Measurements from ENCODE around the gene ARHGAP29. TPM values are rescaled to one million over a fixed set of nuclear protein-coding genes. Genes with fewer than 3 reads are reported as not detected.
A peak's percentile ranks its signal among the peaks of the same experiment; 100 is the strongest.

Gene ARHGAP29
- polyA plus RNA-seq, 3 donors, result 69.0 to 92.2 (median 90.5) TPM

DNA sequence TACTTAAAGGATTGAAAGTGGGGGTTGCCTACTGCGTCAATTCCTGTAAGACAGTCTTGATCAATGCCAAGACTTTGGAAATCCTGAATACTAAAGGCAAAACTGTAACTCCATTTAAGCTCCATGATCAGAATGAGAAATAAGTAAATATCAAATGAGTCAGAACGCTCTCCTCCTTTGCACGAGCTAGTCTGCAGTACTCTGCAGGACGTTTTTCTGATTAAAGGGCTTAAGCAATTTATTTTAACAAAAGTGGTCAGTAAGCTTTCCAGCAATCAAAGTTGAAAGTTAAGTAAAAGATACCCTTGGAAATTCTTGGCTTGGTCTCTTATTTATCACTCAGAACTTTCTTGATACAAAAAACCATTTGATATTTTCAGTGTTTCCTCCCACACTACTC, 35.7 kb upstream of the ARHGAP29 start:
- no peak for DNase-seq (ENCODE audit: extremely low read depth in 1 of 11, low read depth in 9 of 11, low spot score in 4 of 11)

DNA sequence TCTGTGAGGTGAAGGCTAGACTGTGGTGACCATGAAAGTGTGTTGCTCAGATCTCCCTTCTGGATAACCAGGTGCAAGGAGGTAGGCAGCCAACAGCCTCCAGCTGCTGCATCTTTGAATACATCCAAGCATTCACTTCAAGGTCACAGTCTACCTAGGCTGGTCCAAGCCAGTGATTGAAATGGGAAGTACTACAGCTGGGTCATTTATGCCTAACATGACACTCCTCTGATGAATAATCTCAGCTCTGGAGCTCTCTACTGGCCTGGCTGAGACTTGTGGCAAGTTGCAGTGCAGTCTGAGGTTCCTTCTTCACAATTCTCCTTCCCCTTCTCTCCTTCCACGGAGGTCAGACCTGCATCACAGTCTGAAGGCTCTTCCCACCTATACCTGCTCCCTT, 35.0 kb upstream of the ARHGAP29 start:
- DNase-seq (ENCODE audit: extremely low read depth in 1 of 11, low read depth in 9 of 11, low spot score in 4 of 11), result no peak

DNA sequence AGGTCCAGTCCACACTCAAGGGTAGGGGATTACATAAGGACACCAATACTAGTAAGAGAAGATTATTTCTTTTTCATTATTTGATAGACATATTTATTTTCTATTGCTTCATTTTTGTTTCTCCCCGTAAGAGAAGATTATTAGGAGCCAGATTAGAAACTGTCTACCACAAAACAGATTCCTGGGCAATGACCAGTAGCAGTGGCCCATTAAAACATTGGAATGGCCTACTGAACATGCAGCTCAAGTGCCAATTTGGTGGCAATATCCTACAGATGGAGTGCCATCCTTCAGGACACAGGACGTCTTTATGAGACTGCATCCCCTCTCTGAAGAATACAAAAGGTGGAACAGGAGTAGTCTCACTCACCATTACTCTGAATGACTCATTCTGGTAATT, 34.0 kb upstream of the ARHGAP29 start:
- no peak for DNase-seq (ENCODE audit: extremely low read depth in 1 of 11, low read depth in 9 of 11, low spot score in 4 of 11)

DNA sequence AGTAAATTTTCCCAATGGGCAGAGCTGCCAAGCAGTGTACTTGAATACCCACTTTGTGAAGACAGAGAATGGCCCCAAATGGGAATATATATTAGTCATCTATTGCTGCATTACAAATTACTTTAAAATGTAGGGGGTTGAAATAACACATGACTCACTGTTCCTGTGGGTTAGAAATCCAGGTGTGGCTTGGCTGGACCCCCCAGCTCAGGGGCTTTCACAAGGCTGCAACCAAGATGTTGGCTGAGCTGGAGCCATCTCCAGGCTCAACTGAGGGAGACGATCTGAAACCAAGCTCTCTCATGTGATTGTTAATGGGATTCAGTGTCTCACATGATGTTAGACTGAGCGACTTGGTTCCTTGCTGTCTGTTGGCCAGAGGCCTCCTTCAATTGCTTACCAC, 33.4 kb upstream of the ARHGAP29 start:
- DNase-seq (ENCODE audit: extremely low read depth in 1 of 11, low read depth in 9 of 11, low spot score in 4 of 11), result no peak

DNA sequence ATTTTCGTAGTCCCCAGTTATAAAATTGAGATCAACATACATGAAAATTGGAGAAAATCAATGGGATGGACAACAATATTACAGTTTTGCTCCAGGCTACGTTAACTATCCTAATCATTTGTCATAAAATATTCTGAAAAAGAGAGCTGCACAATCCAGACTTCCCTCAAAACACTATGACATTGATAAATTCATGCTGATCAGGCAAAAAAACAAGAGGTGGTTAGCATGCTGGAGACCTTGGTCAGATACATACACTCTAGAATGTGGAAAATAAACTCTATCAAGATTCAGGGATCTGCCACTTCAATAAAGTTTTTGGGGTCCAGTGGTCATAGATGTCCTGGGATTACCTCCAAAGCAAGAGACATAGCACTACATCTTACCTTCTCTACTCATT, 32.5 kb upstream of the ARHGAP29 start:
- DNase-seq (ENCODE audit: extremely low read depth in 1 of 11, low read depth in 9 of 11, low spot score in 4 of 11), result no peak

DNA sequence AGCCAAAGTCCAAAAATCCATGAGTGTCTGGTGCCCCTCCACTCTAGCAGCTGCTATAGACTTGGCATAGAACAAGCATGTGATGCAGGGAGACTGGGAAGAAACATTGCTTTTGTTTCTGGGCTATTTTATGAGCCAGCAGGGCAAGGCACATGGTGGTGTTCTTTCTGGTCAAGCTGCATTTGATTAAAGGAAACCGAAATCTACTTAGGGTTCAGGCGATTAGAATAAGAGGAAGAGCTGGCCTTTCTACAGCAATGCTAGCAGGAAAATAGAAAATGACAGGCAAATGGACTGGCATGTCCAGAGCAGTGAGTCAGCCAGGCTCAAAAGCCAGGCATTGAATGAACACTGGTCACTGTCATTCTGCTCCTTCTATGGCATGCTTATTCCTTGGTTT, 28.5 kb upstream of the ARHGAP29 start:
- no peak for DNase-seq (ENCODE audit: extremely low read depth in 1 of 11, low read depth in 9 of 11, low spot score in 4 of 11)

DNA sequence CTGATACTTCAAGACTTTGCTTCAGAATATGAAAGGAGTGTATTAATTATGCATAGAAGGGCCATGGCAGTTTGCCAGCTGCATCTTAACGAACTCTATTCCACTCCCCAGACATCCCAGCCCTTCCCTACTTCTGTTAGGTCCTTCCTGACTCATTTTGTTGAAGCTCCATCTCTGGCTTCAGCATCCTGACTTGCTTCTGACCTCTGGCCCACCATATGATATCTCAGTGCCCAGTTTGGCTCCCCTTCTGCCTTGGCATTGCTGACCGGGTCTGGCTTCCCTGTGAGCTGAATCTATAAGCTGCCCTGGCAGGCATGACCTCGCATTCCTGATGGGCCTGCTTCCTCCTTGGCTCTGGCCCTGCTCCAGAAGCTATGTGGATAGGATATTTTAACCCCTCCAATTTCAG, 27.6 kb upstream of the ARHGAP29 start:
- no peak for DNase-seq (ENCODE audit: extremely low read depth in 1 of 11, low read depth in 9 of 11, low spot score in 4 of 11)

DNA sequence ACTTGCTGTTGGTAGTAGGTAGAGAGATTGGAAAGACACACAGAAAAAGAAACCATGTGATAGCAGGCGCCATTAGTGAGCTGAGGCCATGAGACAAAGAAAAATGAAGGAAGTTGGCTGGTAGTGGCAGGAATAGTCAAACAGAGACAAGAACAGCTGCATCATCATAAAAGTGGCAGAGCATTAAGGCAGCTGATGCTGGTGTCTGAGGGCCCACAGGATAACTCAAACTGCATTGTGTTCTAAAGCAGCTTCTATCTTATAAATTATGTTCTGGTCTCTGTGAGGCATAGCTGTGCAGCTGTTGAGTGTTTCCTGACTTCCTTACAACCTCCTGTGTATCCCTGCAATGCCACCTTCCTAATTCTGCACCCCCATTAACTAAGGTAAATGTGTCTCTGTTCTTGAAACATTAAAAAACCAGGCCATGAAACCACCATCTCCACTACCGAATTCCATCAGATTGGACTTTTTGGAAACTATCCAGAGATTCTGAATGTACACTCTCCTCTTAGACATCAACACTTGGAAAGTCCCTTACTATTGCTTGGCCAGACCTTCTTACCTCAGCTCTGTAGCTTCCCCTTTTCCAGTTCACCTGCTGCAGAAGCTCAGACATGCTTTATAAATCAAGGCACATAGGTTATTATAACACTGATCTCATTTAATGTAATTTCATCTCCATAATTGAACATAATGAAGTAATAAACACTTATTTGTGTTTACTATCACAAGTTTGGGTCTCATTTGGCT, 23.4 kb upstream of the ARHGAP29 start:
- DNase-seq (ENCODE audit: extremely low read depth in 1 of 11, low read depth in 9 of 11, low spot score in 4 of 11), result no peak

DNA sequence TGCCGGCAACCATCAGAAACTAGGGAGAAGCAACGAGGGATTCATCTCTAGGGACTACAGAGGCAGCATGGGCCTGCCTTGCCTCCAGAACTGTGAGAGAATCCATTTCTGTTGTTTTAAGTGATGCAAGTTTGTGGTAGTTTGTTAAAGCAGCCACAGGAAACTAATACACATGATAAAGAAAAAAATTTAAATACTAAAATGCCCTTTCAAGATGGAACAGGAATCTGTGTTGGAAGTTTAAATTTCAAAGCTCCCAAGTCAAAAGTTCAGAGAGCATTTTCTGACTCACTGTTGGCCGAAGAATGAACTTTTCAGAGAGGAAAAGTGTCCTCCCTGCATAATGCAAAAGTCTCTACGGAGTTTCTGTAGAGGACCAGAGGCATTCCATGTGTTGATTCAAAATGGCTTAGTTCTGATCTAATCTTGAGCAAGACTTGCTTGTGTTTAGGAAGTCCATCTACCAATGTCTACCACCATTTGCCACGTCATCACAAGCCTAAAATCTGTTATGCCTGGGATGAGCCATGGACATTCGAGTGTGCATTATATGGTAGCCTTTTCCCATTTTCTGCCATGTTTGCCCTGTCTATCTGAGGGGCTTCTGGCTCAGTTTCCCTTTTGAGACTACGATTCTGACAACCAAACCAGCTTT, 22.4 kb upstream of the ARHGAP29 start:
- DNase-seq (ENCODE audit: extremely low read depth in 1 of 11, low read depth in 9 of 11, low spot score in 4 of 11), result no peak

DNA sequence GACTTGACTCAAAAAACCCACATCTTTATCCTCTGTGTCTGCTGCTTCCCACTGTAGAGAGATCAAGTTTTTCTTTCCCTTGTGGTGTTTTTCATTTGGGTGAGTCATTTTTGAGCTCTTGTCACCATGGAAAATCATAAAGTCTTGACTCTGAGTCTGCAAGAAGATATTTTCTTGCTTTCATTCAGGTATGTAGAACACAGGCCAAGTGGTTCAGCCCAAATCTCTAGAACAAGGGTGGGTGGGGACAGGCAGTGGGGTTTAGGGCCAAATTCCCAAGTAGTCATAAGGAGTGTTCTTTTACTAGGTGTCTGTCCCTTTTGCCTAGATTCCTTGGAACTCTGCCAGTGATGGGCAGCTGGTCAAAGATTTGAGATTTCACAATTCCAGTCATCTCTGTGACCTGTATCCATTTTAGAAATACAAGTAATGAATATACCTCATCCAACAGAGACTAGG, 21.5 kb upstream of the ARHGAP29 start:
- no peak for DNase-seq (ENCODE audit: extremely low read depth in 1 of 11, low read depth in 9 of 11, low spot score in 4 of 11)

DNA sequence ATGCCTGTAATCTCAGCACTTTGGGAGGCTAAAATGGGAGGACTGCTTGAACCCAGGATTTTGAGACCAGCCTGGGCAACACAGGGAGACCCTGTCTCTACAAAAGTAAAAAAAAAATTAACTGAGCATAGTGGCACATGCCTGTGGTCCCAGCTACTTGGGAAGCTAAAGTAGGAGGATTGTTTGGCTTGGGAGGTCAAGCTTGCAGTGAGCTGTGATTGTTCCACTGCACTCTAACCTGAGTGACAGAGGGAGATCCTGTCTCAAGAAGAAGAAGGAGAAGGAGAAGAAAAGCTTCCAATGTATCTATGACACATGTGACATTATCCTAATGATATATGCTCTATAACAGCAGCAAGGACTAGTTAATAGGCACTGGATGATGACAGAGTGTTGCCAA, 20.1 kb upstream of the ARHGAP29 start:
- no peak for DNase-seq (ENCODE audit: extremely low read depth in 1 of 11, low read depth in 9 of 11, low spot score in 4 of 11)

DNA sequence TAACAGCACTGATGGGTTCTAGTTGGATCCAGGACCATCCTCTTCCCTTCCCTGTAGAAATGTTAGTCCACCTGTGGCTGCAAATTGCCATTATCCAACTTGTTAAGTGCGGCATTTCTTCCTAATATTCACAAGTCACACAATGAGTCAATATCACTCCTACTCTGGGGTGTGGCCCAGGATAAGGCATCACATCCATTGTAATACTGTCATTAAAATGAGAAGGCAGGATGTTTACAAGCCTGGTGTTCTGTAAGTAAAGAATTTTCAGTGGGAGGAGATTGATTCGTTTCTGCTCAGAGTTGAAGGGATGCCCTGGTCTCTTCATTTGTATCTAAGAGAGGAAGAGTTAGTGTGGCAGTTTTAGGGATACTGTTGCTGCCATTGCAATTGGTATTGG, 18.1 kb upstream of the ARHGAP29 start:
- DNase-seq (ENCODE audit: extremely low read depth in 1 of 11, low read depth in 9 of 11, low spot score in 4 of 11), result no peak

DNA sequence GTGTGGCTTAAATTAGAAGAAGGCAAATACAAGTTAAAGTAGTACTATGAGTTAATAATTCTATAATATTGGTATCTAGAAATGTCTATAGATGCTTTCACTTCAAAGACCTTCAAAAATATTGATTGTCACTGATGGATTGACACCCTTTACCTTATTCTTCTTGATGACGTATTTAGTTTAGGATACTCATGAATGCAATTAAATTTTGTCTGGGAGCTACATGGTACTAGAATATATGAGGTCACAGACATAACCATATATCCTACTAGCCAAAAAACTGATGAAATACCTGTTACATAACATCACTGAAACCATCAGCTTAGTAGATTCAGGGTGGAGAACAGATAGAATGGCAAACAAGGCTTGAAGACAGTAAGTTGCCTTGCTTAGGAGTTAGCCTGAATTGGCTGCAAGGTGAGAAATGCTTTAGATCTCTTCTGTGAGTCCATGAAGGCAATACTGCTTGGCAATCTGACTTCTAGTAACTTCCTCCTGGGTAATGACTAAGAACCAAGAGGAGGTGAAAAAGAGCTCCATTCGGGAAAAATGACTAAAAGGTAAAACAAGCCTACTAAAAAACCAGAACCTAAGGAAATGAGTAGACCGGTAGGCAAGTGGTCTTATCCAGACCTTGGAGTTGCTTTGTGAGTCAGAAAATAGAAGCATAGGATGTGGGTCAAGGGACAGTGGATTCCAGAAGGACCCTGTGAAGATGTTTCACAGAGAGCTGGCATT, 16.9 kb upstream of the ARHGAP29 start:
- DNase-seq (ENCODE audit: extremely low read depth in 1 of 11, low read depth in 9 of 11, low spot score in 4 of 11), result no peak

DNA sequence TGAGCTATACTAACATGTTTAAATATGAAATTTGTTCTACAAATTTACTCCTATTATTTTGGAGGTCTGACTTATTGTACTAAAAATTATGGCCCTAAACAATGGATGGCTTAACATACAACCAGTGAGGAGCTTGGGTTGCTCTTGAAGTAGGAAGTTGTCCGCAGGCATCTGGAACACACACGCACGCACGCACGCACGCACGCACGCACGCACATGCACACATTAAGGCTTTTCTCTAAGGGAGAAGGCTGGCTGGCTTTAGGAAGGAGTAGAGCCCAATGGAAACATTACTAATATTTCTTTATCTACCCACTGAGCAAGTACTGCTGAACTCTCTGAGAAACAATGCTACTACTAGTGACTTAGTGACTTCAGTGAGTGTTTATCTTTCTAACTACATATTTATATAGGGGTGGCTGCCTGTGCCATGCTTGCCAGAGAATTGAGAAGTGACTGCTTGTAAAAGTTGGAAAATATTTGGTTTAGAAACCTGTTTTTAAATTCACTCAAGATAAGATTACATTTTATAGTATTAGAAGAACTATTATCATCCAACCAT, 16.2 kb upstream of the ARHGAP29 start:
- DNase-seq (ENCODE audit: extremely low read depth in 1 of 11, low read depth in 9 of 11, low spot score in 4 of 11), result no peak

DNA sequence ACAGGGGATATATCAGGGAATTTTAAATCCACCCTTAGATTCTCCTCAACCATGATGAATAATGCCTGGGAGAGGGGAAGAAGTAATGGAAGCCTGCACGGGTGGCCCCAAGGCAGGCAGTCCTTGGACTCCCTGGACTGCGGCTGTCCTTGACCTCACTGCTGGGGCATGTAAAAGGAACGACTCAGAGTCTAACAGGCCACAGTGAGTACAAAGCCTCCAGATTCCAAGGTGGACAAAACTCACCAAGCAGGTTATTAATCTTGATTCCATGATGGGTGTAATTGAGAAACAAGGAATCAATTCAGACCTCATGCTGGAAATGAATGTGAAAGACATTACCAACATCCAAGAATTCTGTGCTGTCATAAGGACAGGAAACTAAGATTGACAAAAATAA, 13.0 kb upstream of the ARHGAP29 start:
- no peak for DNase-seq (ENCODE audit: extremely low read depth in 1 of 11, low read depth in 9 of 11, low spot score in 4 of 11)

DNA sequence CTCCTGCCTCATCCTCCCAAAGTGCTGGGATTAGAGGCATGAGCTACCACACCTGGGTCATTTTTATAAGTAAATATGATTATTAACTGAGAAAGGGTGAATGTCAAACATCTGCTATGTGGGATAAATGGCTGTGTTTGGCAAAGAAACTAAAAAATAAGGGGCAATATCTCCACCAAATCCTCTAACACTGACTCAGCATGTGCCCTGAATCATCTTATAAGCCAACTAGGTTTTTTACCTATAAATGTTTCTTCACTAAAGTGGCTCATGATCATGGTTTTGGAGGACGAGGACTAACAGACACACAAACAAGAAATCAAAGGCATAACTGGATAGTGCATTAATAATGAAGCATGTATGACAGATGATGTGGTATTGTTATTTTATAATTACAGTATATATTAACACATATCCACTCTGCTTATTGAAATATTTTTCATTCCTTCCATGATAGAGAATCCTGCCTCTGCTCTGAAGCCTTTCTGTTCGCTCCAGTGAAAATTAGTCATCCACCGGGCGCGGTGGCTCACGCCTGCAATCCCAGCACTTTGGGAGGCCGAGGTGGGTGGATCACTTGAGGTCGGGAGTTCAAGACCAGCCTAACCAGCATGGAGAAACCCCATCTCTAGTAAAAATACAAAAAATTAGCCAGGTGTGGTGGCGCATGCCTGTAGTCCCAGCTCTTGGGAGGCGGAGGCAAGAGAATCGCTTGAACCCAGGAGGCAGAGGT, 11.7 kb upstream of the ARHGAP29 start:
- no peak for DNase-seq (ENCODE audit: extremely low read depth in 1 of 11, low read depth in 9 of 11, low spot score in 4 of 11)

DNA sequence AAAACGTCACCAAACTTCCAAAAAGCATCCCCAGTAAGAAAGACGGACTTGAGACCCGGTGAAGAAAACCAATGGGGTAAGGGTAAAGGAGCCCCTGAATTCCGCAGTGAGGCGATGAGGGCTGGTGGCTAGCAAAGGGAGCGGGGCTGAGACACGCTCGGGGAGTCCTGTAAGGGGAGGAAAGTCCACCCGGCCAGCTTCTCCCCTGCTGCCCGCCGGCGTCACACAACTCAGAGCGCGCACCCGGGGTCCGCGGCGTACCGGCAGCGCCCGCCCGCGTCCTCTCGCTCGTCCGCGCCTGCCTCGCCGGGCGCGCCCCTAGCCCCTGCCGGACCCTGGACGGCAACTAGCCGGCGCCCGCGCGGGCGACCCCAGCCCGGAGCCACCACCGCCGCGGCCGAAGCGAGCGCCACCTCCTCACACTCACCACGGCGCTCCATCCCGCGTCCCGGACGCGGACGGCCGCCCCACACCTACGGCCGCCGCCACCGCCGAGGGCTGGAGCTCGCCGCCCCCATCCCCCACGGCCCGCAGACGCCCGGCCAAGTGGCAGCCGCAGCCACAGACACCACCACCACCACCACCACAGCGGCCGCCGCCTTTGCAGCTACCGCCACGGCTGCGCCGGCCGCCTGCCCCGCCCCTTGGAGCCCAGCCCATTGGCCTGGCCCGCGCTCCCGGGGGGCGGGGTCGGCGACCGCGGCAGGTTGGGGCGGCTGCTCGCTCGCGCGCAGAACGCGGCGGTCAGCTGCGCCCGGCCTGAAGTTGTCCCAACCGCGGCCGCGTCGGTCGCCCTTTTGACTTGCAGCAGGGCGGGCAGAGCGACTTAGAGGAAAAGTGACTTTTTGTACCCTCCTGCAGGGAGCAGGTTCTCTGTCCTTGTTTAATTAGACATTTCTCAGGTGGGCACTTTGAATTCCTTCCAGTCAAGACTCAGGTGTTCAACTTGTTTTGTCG, 10.0 kb upstream of the ARHGAP29 start:
- peak in 5 of 11 donors; percentile 27 to 67 (median 64) for DNase-seq (ENCODE audit: extremely low read depth in 1 of 11, low read depth in 9 of 11, low spot score in 4 of 11)

DNA sequence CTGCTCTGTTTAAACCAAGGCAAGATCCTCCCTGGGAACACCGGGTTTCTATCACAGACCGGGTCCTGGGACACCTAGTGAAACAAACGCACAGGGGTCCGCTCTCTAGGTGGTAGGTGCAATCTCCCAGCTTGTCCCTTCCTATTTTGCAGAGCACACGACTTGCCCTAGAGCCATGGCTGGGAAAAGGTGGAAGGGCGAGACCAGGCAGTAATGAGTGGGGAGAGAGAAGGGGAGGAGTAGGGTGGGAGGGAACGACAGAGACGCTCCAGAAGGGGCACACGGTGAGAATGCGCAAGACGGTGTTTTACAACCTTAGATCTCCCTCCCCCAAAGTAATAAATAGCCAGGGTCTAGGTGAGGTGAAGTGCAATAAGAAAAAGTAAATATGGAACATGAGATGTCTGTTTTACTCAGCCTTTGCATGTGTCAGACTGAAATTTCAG, 9.3 kb upstream of the ARHGAP29 start:
- DNase-seq (ENCODE audit: extremely low read depth in 1 of 11, low read depth in 9 of 11, low spot score in 4 of 11), result peak in 1 of 11 donors; percentile 25

All from renal cortex interstitium (tissue), 11 donors.